DND-41 (cell line): ENCODE measurements around the gene RWDD1.

Experiments used
- CTCF ChIP-seq: IDR thresholded peaks from 2 replicates; pipeline ENCODE4 v1.5.1; 2012; ENCODE audit warnings: borderline replicate concordance, low read length, moderate library complexity, mild to moderate bottlenecking; ENCODE audit not compliant: poor library complexity, severe bottlenecking; ENCODE audit errors: extremely low read depth
- EZH2 ChIP-seq: IDR thresholded peaks from 3 replicates; pipeline ENCODE4 v1.6.1; 2012; ENCODE audit warnings: borderline replicate concordance, low read depth, mild to moderate bottlenecking, moderate library complexity, low read length, inconsistent platforms; ENCODE audit not compliant: severe bottlenecking

- peak; percentile 53 for TF ChIP-seq EZH2
- TF ChIP-seq CTCF: peak; percentile 40
These were observed 44.8 kb downstream of the RWDD1 start, which contains the start of gene RSPH4A for GRCh38 chr6:116615937-116616736.
